Stimulated activated CD8-positive, alpha-beta memory T cell treated with anti-CD3 and anti-CD28 coated beads, Interleukin-12 subunit alpha, Interleukin-12 subunit beta, amount 100 ng/mL, for 4 hours (primary cell): Measurements from ENCODE around the gene DYNLT1.

Experiments
- DNase-seq: peaks from one replicate; pipeline ENCODE4 v3.0.0-alpha.2; 2020; ENCODE audit warnings: low read depth

The DYNLT1 gene

GRCh38 chr6:158597565-158597964 lies 47.0 kb downstream of the DYNLT1 start:
- DNase-seq = no peak

GRCh38 chr6:158596861-158597260 lies 47.7 kb downstream of the DYNLT1 start:
- DNase-seq = no peak

GRCh38 chr6:158595223-158595622 lies 49.3 kb downstream of the DYNLT1 start:
- no peak for DNase-seq

GRCh38 chr6:158593670-158594069 lies 50.9 kb downstream of the DYNLT1 start:
- no peak for DNase-seq

- no peak for DNase-seq
Measured at GRCh38 chr6:158591810-158592209, 52.7 kb downstream of the DYNLT1 start.

- DNase-seq = no peak
Measured at GRCh38 chr6:158591134-158591809, 53.3 kb downstream of the DYNLT1 start.

GRCh38 chr6:158589366-158589765 lies 55.2 kb downstream of the DYNLT1 start:
- no peak for DNase-seq

GRCh38 chr6:158586652-158587051 lies 57.9 kb downstream of the DYNLT1 start:
- DNase-seq = no peak
